ENCODE results near the gene CDH15. TPM values are rescaled to one million over a fixed set of nuclear protein-coding genes. Genes with fewer than 3 reads are reported as not detected.

The CDH15 gene
- total and polyA plus RNA-seq, 2 of the 13 experiments (the other 11 are each of a cell fraction or from before 2014, with no cell fraction given): 0.74 to 2.2 TPM

GRCh38 chr16:89167425-89167941 lies 4.1 kb upstream of the CDH15 start (continued):
- TF ChIP-seq ZFP91 (CRISPR knock-in tag; IDR thresholded peaks at IDR 0.05; ENCODE audit: borderline replicate concordance) (peak; percentile 80), STAT6 (CRISPR knock-in tag; IDR thresholded peaks at IDR 0.05; ENCODE audit: borderline replicate concordance) (no peak), CSRNP1 (CRISPR knock-in tag; IDR thresholded peaks at IDR 0.05) (peak; percentile 91; the same call in 1 of the 2 replicates), ZBTB42 (CRISPR knock-in tag; IDR thresholded peaks at IDR 0.05) (0 out of 2 replicates have a peak, but pooled peaks have one; percentile 25), ZNF761 (CRISPR knock-in tag; conservative IDR thresholded peaks at IDR 0.05) (no peak), ZNF660 (CRISPR knock-in tag; IDR thresholded peaks at IDR 0.05; ENCODE audit: borderline replicate concordance, low read depth) (no peak), TEAD2 (CRISPR knock-in tag; IDR thresholded peaks at IDR 0.05) (no peak)
- TF ChIP-seq, protein P1, sequence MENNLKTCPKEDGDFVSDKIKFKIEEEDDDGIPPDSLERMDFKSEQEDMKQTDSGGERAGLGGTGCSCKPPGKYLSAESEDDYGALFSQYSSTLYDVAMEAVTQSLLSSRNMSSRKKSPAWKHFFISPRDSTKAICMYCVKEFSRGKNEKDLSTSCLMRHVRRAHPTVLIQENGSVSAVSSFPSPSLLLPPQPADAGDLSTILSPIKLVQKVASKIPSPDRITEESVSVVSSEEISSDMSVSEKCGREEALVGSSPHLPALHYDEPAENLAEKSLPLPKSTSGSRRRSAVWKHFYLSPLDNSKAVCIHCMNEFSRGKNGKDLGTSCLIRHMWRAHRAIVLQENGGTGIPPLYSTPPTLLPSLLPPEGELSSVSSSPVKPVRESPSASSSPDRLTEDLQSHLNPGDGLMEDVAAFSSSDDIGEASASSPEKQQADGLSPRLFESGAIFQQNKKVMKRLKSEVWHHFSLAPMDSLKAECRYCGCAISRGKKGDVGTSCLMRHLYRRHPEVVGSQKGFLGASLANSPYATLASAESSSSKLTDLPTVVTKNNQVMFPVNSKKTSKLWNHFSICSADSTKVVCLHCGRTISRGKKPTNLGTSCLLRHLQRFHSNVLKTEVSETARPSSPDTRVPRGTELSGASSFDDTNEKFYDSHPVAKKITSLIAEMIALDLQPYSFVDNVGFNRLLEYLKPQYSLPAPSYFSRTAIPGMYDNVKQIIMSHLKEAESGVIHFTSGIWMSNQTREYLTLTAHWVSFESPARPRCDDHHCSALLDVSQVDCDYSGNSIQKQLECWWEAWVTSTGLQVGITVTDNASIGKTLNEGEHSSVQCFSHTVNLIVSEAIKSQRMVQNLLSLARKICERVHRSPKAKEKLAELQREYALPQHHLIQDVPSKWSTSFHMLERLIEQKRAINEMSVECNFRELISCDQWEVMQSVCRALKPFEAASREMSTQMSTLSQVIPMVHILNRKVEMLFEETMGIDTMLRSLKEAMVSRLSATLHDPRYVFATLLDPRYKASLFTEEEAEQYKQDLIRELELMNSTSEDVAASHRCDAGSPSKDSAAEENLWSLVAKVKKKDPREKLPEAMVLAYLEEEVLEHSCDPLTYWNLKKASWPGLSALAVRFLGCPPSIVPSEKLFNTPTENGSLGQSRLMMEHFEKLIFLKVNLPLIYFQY (CRISPR knock-in tag; IDR thresholded peaks at IDR 0.05; ENCODE audit: borderline replicate concordance): peak; percentile 90; the same call in 1 of the 2 replicates
- TF ChIP-seq, protein P2, sequence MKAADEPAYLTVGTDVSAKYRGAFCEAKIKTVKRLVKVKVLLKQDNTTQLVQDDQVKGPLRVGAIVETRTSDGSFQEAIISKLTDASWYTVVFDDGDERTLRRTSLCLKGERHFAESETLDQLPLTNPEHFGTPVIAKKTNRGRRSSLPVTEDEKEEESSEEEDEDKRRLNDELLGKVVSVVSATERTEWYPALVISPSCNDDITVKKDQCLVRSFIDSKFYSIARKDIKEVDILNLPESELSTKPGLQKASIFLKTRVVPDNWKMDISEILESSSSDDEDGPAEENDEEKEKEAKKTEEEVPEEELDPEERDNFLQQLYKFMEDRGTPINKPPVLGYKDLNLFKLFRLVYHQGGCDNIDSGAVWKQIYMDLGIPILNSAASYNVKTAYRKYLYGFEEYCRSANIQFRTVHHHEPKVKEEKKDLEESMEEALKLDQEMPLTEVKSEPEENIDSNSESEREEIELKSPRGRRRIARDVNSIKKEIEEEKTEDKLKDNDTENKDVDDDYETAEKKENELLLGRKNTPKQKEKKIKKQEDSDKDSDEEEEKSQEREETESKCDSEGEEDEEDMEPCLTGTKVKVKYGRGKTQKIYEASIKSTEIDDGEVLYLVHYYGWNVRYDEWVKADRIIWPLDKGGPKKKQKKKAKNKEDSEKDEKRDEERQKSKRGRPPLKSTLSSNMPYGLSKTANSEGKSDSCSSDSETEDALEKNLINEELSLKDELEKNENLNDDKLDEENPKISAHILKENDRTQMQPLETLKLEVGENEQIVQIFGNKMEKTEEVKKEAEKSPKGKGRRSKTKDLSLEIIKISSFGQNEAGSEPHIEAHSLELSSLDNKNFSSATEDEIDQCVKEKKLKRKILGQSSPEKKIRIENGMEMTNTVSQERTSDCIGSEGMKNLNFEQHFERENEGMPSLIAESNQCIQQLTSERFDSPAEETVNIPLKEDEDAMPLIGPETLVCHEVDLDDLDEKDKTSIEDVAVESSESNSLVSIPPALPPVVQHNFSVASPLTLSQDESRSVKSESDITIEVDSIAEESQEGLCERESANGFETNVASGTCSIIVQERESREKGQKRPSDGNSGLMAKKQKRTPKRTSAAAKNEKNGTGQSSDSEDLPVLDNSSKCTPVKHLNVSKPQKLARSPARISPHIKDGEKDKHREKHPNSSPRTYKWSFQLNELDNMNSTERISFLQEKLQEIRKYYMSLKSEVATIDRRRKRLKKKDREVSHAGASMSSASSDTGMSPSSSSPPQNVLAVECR (CRISPR knock-in tag; IDR thresholded peaks at IDR 0.05; ENCODE audit: borderline replicate concordance): peak; percentile 74; the same call in 1 of the 2 replicates
- TF ChIP-seq, protein P3, sequence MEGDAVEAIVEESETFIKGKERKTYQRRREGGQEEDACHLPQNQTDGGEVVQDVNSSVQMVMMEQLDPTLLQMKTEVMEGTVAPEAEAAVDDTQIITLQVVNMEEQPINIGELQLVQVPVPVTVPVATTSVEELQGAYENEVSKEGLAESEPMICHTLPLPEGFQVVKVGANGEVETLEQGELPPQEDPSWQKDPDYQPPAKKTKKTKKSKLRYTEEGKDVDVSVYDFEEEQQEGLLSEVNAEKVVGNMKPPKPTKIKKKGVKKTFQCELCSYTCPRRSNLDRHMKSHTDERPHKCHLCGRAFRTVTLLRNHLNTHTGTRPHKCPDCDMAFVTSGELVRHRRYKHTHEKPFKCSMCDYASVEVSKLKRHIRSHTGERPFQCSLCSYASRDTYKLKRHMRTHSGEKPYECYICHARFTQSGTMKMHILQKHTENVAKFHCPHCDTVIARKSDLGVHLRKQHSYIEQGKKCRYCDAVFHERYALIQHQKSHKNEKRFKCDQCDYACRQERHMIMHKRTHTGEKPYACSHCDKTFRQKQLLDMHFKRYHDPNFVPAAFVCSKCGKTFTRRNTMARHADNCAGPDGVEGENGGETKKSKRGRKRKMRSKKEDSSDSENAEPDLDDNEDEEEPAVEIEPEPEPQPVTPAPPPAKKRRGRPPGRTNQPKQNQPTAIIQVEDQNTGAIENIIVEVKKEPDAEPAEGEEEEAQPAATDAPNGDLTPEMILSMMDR (CRISPR knock-in tag; IDR thresholded peaks at IDR 0.05): peak; percentile 100
